HEK293 (cell line): ENCODE results near the gene ITSN1.

Experiments used
- CTCF ChIA-PET: fragments of 350-600 bp; formaldehyde crosslinking; extraction: SDS; loops from one replicate; lab custom pipeline; 2021; ENCODE audit warnings: antibody characterized with exemption; lab: Yijun Ruan, JAX
- POLR2A ChIA-PET: fragments of 300-600 bp; formaldehyde crosslinking; extraction: SDS; loops from one replicate; lab custom pipeline; 2020; ENCODE audit warnings: antibody characterized with exemption, inconsistent platforms; lab: Yijun Ruan, JAX
- H3K27ac ChIP-seq: fragments of 200-500 bp; sonication (Bioruptor generic); 2 replicates; pipeline ENCODE4 v1.5.1; 2014; ENCODE audit warnings: low read depth, low read length, control low read depth, inconsistent platforms; ENCODE audit errors: extremely low read depth
- H3K36me3 ChIP-seq, 2 experiments: fragments of 200-500 bp in 1 of 2; sonication (Bioruptor generic) in 1 of 2; 1 replicate in 1 of 2; 2 replicates in 1 of 2; pipeline ENCODE4 v1.5.1; 2014 to 2017; ENCODE audit warnings: inconsistent platforms in 2 of 2, low read length in 2 of 2; ENCODE audit not compliant: control insufficient read depth in 2 of 2, insufficient read depth in 1 of 2
- H3K4me1 ChIP-seq: fragments of 200-500 bp; sonication (Bioruptor generic); 2 replicates; pipeline ENCODE4 v1.5.1; 2014; ENCODE audit warnings: mild to moderate bottlenecking, low read length, inconsistent platforms; ENCODE audit not compliant: control insufficient read depth, insufficient read depth
- H3K4me3 ChIP-seq: 2 replicates; pipeline ENCODE4 v1.5.1; 2011; ENCODE audit warnings: low read depth, mild to moderate bottlenecking, control low read depth, low read length, moderate library complexity
- H3K9me3 ChIP-seq: fragments of 200-500 bp; sonication (Bioruptor generic); 2 replicates; pipeline ENCODE4 v1.5.1; 2014; ENCODE audit warnings: low read depth, low read length, inconsistent platforms; ENCODE audit not compliant: control insufficient read depth, insufficient read depth
- KLF10 ChIP-seq: fragments of 450-650 bp; IDR thresholded peaks from 2 replicates; pipeline ENCODE4 v1.5.1; 2018; ENCODE audit warnings: missing biosample characterization, mild to moderate bottlenecking, missing genetic modification characterization
- ZEB2 ChIP-seq: fragments of 450-650 bp; formaldehyde crosslinking; IDR thresholded peaks from 2 replicates; pipeline ENCODE4 v1.5.1; 2016; ENCODE audit warnings: missing biosample characterization, missing genetic modification characterization
- ZFP3 ChIP-seq: fragments of 450-650 bp; formaldehyde crosslinking; IDR thresholded peaks from 2 replicates; pipeline ENCODE4 v1.5.1; 2016; ENCODE audit warnings: low read depth, missing biosample characterization, missing genetic modification characterization
- ZNF133 ChIP-seq: fragments of 450-650 bp; formaldehyde crosslinking; IDR thresholded peaks from 2 replicates; pipeline ENCODE4 v1.5.1; 2016; ENCODE audit warnings: missing biosample characterization, missing genetic modification characterization
- ZNF175 ChIP-seq: fragments of 450-650 bp; formaldehyde crosslinking; IDR thresholded peaks from 2 replicates; pipeline ENCODE4 v1.5.1; 2016; ENCODE audit warnings: missing biosample characterization, missing genetic modification characterization
- ZNF24 ChIP-seq: fragments of 450-650 bp; formaldehyde crosslinking; IDR thresholded peaks from 2 replicates; pipeline ENCODE4 v1.5.1; 2016; ENCODE audit warnings: missing biosample characterization, missing genetic modification characterization
- ZNF664 ChIP-seq: fragments of 450-650 bp; formaldehyde crosslinking; IDR thresholded peaks from 2 replicates; pipeline ENCODE4 v1.5.1; 2016; ENCODE audit warnings: missing biosample characterization, missing genetic modification characterization
- ZNF76 ChIP-seq: fragments of 450-650 bp; formaldehyde crosslinking; IDR thresholded peaks from 2 replicates; pipeline ENCODE4; 2016; ENCODE audit warnings: low read depth, missing biosample characterization, missing genetic modification characterization, borderline replicate concordance
- TF ChIP-seq, protein P1 (sequence below): fragments of 450-650 bp; formaldehyde crosslinking; IDR thresholded peaks from 2 replicates; pipeline ENCODE4 v1.5.1; 2016; ENCODE audit warnings: missing biosample characterization, missing genetic modification characterization
- TF ChIP-seq, protein P2 (sequence below): fragments of 450-650 bp; formaldehyde crosslinking; IDR thresholded peaks from 2 replicates; pipeline ENCODE4; 2016; ENCODE audit warnings: missing biosample characterization, missing genetic modification characterization
- TF ChIP-seq, protein P3 (sequence below): fragments of 450-650 bp; formaldehyde crosslinking; IDR thresholded peaks from 2 replicates; pipeline ENCODE4 v1.5.1; 2017; ENCODE audit warnings: missing biosample characterization, mild to moderate bottlenecking, missing genetic modification characterization, moderate library complexity
- TF ChIP-seq, protein P4 (sequence below): fragments of 450-650 bp; formaldehyde crosslinking; IDR thresholded peaks from 2 replicates; pipeline ENCODE4 v1.5.1; 2017; ENCODE audit warnings: missing biosample characterization, missing genetic modification characterization
- TF ChIP-seq, protein P5 (sequence below): fragments of 450-650 bp; formaldehyde crosslinking; IDR thresholded peaks from 2 replicates; pipeline ENCODE4 v1.5.1; 2016; ENCODE audit warnings: missing biosample characterization, missing genetic modification characterization

The ITSN1 gene

DNA sequence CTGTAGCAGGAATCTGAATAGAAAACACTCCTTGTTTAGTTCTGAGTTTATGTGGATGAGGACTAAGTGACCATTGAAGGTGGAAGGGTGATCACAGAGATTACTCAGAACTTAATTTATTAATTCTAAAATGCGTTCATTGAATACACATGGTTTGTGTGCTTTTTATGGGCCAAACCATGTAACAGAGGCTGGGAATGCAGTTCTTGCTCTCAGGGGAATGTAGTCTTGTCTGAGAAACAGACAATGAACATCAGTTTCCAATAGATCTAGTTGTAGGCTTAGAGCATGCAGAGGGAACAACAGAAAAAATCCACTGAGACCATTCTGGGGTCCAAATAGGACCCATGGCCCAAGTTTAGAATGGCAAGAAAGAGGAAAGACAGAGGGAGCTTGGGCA is 46.1 kb downstream of the ITSN1 start:
- Histone ChIP-seq H3K9me3 (no peaks in the 10 kb centered on the region), H3K27ac (no peak overlapping the region), H3K4me1 (peaks cover 54% of the 10 kb centered on the region), H3K4me3 (no peak overlapping the region), H3K36me3 (no peaks in the 10 kb centered on the region; a peak in 1 of 3 replicates)
- TF ChIP-seq, protein P1, sequence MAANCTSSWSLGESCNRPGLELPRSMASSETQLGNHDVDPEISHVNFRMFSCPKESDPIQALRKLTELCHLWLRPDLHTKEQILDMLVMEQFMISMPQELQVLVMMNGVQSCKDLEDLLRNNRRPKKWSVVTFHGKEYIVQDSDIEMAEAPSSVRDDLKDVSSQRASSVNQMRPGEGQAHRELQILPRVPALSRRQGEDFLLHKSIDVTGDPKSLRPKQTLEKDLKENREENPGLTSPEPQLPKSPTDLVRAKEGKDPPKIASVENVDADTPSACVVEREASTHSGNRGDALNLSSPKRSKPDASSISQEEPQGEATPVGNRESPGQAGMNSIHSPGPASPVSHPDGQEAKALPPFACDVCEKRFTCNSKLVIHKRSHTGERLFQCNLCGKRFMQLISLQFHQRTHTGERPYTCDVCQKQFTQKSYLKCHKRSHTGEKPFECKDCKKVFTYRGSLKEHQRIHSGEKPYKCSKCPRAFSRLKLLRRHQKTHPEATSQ (tag by site-specific recombination) = no peak
- TF ChIP-seq, protein P2, sequence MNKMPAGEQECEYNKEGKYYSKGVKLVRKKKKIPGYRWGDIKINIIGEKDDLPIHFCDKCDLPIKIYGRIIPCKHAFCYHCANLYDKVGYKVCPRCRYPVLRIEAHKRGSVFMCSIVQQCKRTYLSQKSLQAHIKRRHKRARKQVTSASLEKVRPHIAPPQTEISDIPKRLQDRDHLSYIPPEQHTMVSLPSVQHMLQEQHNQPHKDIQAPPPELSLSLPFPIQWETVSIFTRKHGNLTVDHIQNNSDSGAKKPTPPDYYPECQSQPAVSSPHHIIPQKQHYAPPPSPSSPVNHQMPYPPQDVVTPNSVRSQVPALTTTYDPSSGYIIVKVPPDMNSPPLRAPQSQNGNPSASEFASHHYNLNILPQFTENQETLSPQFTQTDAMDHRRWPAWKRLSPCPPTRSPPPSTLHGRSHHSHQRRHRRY (tag by site-specific recombination) = no peak
- TF ChIP-seq ZNF175 (no peak), KLF10 (tag by site-specific recombination) (no peak), ZEB2 (tag by site-specific recombination) (no peak), ZNF24 (tag by site-specific recombination) (no peak), ZNF664 (no peak), ZNF133 (tag by site-specific recombination) (no peak), ZNF76 (tag by site-specific recombination) (no peak)
- TF ChIP-seq, protein P3, sequence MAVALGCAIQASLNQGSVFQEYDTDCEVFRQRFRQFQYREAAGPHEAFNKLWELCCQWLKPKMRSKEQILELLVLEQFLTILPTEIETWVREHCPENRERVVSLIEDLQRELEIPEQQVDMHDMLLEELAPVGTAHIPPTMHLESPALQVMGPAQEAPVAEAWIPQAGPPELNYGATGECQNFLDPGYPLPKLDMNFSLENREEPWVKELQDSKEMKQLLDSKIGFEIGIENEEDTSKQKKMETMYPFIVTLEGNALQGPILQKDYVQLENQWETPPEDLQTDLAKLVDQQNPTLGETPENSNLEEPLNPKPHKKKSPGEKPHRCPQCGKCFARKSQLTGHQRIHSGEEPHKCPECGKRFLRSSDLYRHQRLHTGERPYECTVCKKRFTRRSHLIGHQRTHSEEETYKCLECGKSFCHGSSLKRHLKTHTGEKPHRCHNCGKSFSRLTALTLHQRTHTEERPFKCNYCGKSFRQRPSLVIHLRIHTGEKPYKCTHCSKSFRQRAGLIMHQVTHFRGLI (tag by site-specific recombination) = no peak
- TF ChIP-seq, protein P4, sequence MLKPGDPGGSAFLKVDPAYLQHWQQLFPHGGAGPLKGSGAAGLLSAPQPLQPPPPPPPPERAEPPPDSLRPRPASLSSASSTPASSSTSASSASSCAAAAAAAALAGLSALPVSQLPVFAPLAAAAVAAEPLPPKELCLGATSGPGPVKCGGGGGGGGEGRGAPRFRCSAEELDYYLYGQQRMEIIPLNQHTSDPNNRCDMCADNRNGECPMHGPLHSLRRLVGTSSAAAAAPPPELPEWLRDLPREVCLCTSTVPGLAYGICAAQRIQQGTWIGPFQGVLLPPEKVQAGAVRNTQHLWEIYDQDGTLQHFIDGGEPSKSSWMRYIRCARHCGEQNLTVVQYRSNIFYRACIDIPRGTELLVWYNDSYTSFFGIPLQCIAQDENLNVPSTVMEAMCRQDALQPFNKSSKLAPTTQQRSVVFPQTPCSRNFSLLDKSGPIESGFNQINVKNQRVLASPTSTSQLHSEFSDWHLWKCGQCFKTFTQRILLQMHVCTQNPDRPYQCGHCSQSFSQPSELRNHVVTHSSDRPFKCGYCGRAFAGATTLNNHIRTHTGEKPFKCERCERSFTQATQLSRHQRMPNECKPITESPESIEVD (tag by site-specific recombination) = no peak
- TF ChIP-seq, protein P5, sequence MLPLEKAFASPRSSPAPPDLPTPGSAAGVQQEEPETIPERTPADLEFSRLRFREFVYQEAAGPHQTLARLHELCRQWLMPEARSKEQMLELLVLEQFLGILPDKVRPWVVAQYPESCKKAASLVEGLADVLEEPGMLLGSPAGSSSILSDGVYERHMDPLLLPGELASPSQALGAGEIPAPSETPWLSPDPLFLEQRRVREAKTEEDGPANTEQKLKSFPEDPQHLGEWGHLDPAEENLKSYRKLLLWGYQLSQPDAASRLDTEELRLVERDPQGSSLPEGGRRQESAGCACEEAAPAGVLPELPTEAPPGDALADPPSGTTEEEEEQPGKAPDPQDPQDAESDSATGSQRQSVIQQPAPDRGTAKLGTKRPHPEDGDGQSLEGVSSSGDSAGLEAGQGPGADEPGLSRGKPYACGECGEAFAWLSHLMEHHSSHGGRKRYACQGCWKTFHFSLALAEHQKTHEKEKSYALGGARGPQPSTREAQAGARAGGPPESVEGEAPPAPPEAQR (tag by site-specific recombination) = no peak
- ChIA-PET POLR2A (no interaction called here), CTCF (no interaction called here)

DNA sequence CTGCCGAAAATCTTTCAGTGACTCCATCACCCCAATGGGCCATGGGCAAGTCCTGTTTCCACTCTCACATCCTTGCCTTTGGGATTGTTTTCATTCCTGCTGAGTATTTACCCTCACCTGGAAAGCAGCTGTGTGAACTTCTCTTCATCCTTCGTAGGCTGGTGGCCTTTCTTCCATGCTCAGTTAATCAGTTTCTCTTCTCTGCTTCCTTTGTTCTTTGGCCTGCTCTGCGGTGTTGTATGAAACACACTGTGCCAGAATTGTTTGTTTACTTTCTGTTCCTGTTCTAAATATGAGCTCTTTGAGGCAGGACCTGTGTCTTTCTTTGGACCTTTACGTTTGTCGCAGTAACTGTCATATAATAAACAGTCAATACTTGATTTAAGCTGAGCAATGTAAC is 48.6 kb downstream of the ITSN1 start:
- POLR2A ChIA-PET = interaction anchor here (0.7 kb wide), 1 partner anchor 49 kb away, joined by 3 read pairs; the partner anchor contains the start of gene ITSN1
- Histone ChIP-seq H3K27ac (no peak overlapping the region), H3K36me3 (no peaks in the 10 kb centered on the region; a peak in 1 of 3 replicates)
- TF ChIP-seq, protein P4 (tag by site-specific recombination) = no peak
- TF ChIP-seq ZFP3 (tag by site-specific recombination) = peak; percentile 72
- TF ChIP-seq, all 188 proteins: peak for 1
- Histone ChIP-seq H3K4me1 (peaks cover 34% of the 10 kb centered on the region), H3K9me3 (no peaks in the 10 kb centered on the region), H3K4me3 (no peak overlapping the region)
- CTCF ChIA-PET = interaction anchor here (0.6 kb wide), 1 partner anchor 73 kb away, joined by 4 read pairs; no protein-coding TSS in a partner anchor
